HEK293 (cell line): Measurements from ENCODE around the gene KIF4A.

Source experiments
- CTCF ChIP-seq: fragments of 450-650 bp; formaldehyde crosslinking; IDR thresholded peaks from 2 replicates; pipeline ENCODE4 v1.5.1; 2016; ENCODE audit warnings: missing biosample characterization, missing genetic modification characterization
- FEZF1 ChIP-seq: fragments of 450-650 bp; formaldehyde crosslinking; IDR thresholded peaks from 2 replicates; pipeline ENCODE4 v1.5.1; 2016; ENCODE audit warnings: missing biosample characterization, missing genetic modification characterization
- GLIS1 ChIP-seq: fragments of 450-650 bp; formaldehyde crosslinking; IDR thresholded peaks from 2 replicates; pipeline ENCODE4 v1.5.1; 2016; ENCODE audit warnings: missing biosample characterization, missing genetic modification characterization
- GLIS2 ChIP-seq: fragments of 450-650 bp; formaldehyde crosslinking; IDR thresholded peaks from 2 replicates; pipeline ENCODE4 v1.5.1; 2016; ENCODE audit warnings: missing biosample characterization, missing genetic modification characterization
- INSM2 ChIP-seq: fragments of 450-650 bp; formaldehyde crosslinking; IDR thresholded peaks from 2 replicates; pipeline ENCODE4 v1.5.1; 2016; ENCODE audit warnings: missing biosample characterization, missing genetic modification characterization
- KLF1 ChIP-seq: fragments of 450-650 bp; formaldehyde crosslinking; IDR thresholded peaks from 2 replicates; pipeline ENCODE4 v1.5.1; 2016; ENCODE audit warnings: missing biosample characterization, missing genetic modification characterization
- KLF7 ChIP-seq: fragments of 450-650 bp; formaldehyde crosslinking; IDR thresholded peaks from 2 replicates; pipeline ENCODE4 v1.5.1; 2016; ENCODE audit warnings: missing biosample characterization, missing genetic modification characterization, borderline replicate concordance
- MEIS1 ChIP-seq: sonication (generic); formaldehyde crosslinking; IDR thresholded peaks from 2 replicates; pipeline ENCODE4 v1.8.1; 2022; ENCODE audit warnings: missing genetic modification reagents, mild to moderate bottlenecking, borderline replicate concordance
- SCRT1 ChIP-seq: fragments of 450-650 bp; formaldehyde crosslinking; IDR thresholded peaks from 2 replicates; pipeline ENCODE4 v1.5.1; 2016; ENCODE audit warnings: missing biosample characterization, missing genetic modification characterization, borderline replicate concordance
- SP2 ChIP-seq: fragments of 450-650 bp; formaldehyde crosslinking; IDR thresholded peaks from 2 replicates; pipeline ENCODE4 v1.5.1; 2016; ENCODE audit warnings: missing biosample characterization, missing genetic modification characterization
- ZBTB26 ChIP-seq: fragments of 450-650 bp; formaldehyde crosslinking; optimal IDR thresholded peaks from 2 replicates; pipeline ENCODE3; 2016; ENCODE audit warnings: missing biosample characterization, mild to moderate bottlenecking, missing genetic modification characterization
- ZBTB7A ChIP-seq: fragments of 450-650 bp; formaldehyde crosslinking; IDR thresholded peaks from 2 replicates; pipeline ENCODE4 v1.5.1; 2016; ENCODE audit warnings: low read depth, missing biosample characterization, missing genetic modification characterization
- ZBTB8A ChIP-seq: fragments of 450-650 bp; formaldehyde crosslinking; IDR thresholded peaks from 2 replicates; pipeline ENCODE4 v1.5.1; 2016; ENCODE audit warnings: missing biosample characterization, missing genetic modification characterization
- ZNF132 ChIP-seq: fragments of 450-650 bp; formaldehyde crosslinking; IDR thresholded peaks from 2 replicates; pipeline ENCODE4 v1.5.1; 2017; ENCODE audit warnings: missing biosample characterization, missing genetic modification characterization, borderline replicate concordance
- ZNF146 ChIP-seq: fragments of 450-650 bp; formaldehyde crosslinking; IDR thresholded peaks from 2 replicates; pipeline ENCODE4 v1.5.1; 2016; ENCODE audit warnings: missing biosample characterization, missing genetic modification characterization
- ZNF214 ChIP-seq: fragments of 450-650 bp; formaldehyde crosslinking; IDR thresholded peaks from 2 replicates; pipeline ENCODE4 v1.5.1; 2017; ENCODE audit warnings: missing biosample characterization, mild to moderate bottlenecking, missing genetic modification characterization, borderline replicate concordance
- ZNF24 ChIP-seq: fragments of 450-650 bp; formaldehyde crosslinking; IDR thresholded peaks from 2 replicates; pipeline ENCODE4 v1.5.1; 2016; ENCODE audit warnings: missing biosample characterization, missing genetic modification characterization
- ZNF280D ChIP-seq: fragments of 450-650 bp; formaldehyde crosslinking; IDR thresholded peaks from 2 replicates; pipeline ENCODE4 v1.5.1; 2016; ENCODE audit warnings: missing biosample characterization, missing genetic modification characterization
- ZNF335 ChIP-seq: fragments of 450-650 bp; formaldehyde crosslinking; conservative IDR thresholded peaks from 2 replicates; pipeline ENCODE4 v1.5.1; 2016; ENCODE audit warnings: missing biosample characterization, missing genetic modification characterization
- ZNF354C ChIP-seq: fragments of 450-650 bp; formaldehyde crosslinking; IDR thresholded peaks from 2 replicates; pipeline ENCODE4 v1.5.1; 2016; ENCODE audit warnings: missing biosample characterization, missing genetic modification characterization, low read depth, borderline replicate concordance
- ZNF391 ChIP-seq: fragments of 450-650 bp; formaldehyde crosslinking; IDR thresholded peaks from 2 replicates; pipeline ENCODE4 v1.5.1; 2016; ENCODE audit warnings: low read depth, missing biosample characterization, missing genetic modification characterization, borderline replicate concordance
- ZNF423 ChIP-seq: fragments of 450-650 bp; formaldehyde crosslinking; IDR thresholded peaks from 2 replicates; pipeline ENCODE4 v1.5.1; 2016; ENCODE audit warnings: missing biosample characterization, missing genetic modification characterization
- ZNF501 ChIP-seq: fragments of 450-650 bp; formaldehyde crosslinking; IDR thresholded peaks from 2 replicates; pipeline ENCODE4 v1.5.1; 2016; ENCODE audit warnings: missing biosample characterization, missing genetic modification characterization
- ZNF571 ChIP-seq: fragments of 450-650 bp; formaldehyde crosslinking; IDR thresholded peaks from 2 replicates; pipeline ENCODE4 v1.5.0; 2017; ENCODE audit warnings: missing biosample characterization, missing genetic modification characterization
- ZNF600 ChIP-seq: fragments of 450-650 bp; formaldehyde crosslinking; IDR thresholded peaks from 2 replicates; pipeline ENCODE4 v1.5.1; 2016; ENCODE audit warnings: missing biosample characterization, missing genetic modification characterization
- ZNF658 ChIP-seq: fragments of 450-650 bp; formaldehyde crosslinking; IDR thresholded peaks from 2 replicates; pipeline ENCODE4; 2016; ENCODE audit warnings: missing biosample characterization, missing genetic modification characterization
- ZNF704 ChIP-seq: fragments of 450-650 bp; formaldehyde crosslinking; IDR thresholded peaks from 2 replicates; pipeline ENCODE4 v1.5.1; 2016; ENCODE audit warnings: missing biosample characterization, missing genetic modification characterization
- ZNF768 ChIP-seq: fragments of 450-650 bp; formaldehyde crosslinking; IDR thresholded peaks from 2 replicates; pipeline ENCODE4 v1.5.1; 2018; ENCODE audit warnings: missing biosample characterization, mild to moderate bottlenecking, missing genetic modification characterization
- ZXDB ChIP-seq: fragments of 450-650 bp; formaldehyde crosslinking; IDR thresholded peaks from 2 replicates; pipeline ENCODE4 v1.5.1; 2016; ENCODE audit warnings: missing biosample characterization, missing genetic modification characterization

Gene KIF4A

GRCh38 chrX:70289793-70290770 lies at the start of gene KIF4A, which contains the start of gene PDZD11 (continued):
- peak; percentile 31; the same call in 1 of the 2 replicates for TF ChIP-seq ZNF280D (tag by site-specific recombination)
- peak; percentile 72 for TF ChIP-seq ZNF335 (tag by site-specific recombination)
- no peak for TF ChIP-seq INSM2 (tag by site-specific recombination)
- TF ChIP-seq ZXDB: peak; percentile 46; the same call in 1 of the 2 replicates
- TF ChIP-seq SP2 (tag by site-specific recombination): peak; percentile 94
- TF ChIP-seq ZNF704 (tag by site-specific recombination): no peak
- 0 out of 2 replicates have a peak, but pooled peaks have one; percentile 61 for TF ChIP-seq ZNF501 (tag by site-specific recombination)
- no peak for TF ChIP-seq ZNF354C (tag by site-specific recombination)
- no peak for TF ChIP-seq ZNF24 (tag by site-specific recombination)
- TF ChIP-seq CTCF (tag by site-specific recombination): no peak
- peak; percentile 38; the same call in 1 of the 2 replicates for TF ChIP-seq ZNF600
- no peak for TF ChIP-seq ZNF132 (tag by site-specific recombination)
- peak; percentile 51 for TF ChIP-seq ZBTB8A (tag by site-specific recombination)
- no peak for TF ChIP-seq ZNF146 (tag by site-specific recombination)
- 0 out of 2 replicates have a peak, but pooled peaks have one; percentile 30 for TF ChIP-seq ZBTB7A (tag by site-specific recombination)
- peak; percentile 87 for TF ChIP-seq ZBTB26 (tag by site-specific recombination)
- no peak for TF ChIP-seq ZNF658 (tag by site-specific recombination)
- TF ChIP-seq SCRT1 (tag by site-specific recombination): no peak
- TF ChIP-seq KLF1 (tag by site-specific recombination): 0 out of 2 replicates have a peak, but pooled peaks have one; percentile 18
- no peak for TF ChIP-seq KLF7
- TF ChIP-seq ZNF214 (tag by site-specific recombination): no peak
- 0 out of 2 replicates have a peak, but pooled peaks have one; percentile 25 for TF ChIP-seq GLIS2
- no peak for TF ChIP-seq FEZF1 (tag by site-specific recombination)
- TF ChIP-seq GLIS1 (tag by site-specific recombination): 0 out of 2 replicates have a peak, but pooled peaks have one; percentile 12
- TF ChIP-seq ZNF571: no peak
- no peak; the same call in 1 of the 2 replicates for TF ChIP-seq MEIS1 (CRISPR knock-in tag)
- TF ChIP-seq ZNF391 (tag by site-specific recombination): no peak
- TF ChIP-seq ZNF423: no peak
- no peak for TF ChIP-seq ZNF768 (tag by site-specific recombination)
